Measurements from ENCODE around the gene HPSE2. TPM values are rescaled to one million over a fixed set of nuclear protein-coding genes. Genes with fewer than 3 reads are reported as not detected.

The HPSE2 gene
- total and polyA plus RNA-seq, 12 donors = 0.04 to 0.24 (median 0.13) TPM; not detected in 6

DNA sequence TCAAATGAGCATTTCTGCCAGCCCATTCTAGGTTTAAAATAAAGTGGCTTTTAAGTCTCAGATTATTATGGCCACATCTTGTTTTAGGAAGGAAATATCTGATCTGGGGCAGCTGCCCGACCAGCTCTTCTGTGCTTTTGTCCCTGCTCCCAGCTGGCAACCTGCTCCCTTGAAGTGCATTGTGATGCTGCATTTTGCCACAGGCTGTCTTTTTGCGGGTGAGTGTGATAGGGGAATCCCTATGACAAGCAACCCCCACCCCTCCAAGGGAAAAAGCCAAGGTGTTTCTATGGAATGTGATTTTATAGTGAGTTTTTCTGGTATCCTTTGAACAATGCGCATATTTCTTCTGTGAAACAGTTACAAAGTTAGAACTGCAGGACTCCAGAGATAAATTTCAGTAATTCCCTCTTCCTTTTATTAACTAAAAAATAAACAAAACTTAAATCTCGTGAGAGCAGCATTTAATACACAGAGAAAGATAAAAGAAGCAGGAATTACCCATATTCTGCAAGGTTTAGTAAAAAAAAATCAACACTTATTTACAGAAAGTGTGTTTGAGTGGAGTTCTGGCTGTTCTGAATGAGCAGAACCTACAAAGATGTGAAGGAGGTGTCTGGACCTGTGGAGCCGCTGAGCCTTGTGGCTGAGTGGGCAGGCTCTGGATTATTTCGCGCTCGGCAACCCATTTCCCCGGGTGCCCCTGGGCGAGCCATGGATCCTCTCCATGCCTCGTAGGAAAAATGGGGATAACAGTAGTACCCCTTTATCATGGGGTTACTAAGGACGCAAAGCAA is 778.8 kb downstream of the HPSE2 start:
- no peak overlapping the region for H3K27ac ChIP-seq
- H3K9me3 ChIP-seq = no peaks in the 10 kb centered on the region
- peaks cover 0 to 23% (median 13%) of the 10 kb centered on the region in 9 donors for H3K4me1 ChIP-seq
- intact Hi-C loops (cut with DNase I) = no loop called here
- DNase-seq (no peak), ATAC-seq (no peak)
- H3K36me3 ChIP-seq = no peaks in the 10 kb centered on the region
- H3K4me3 ChIP-seq = no peak overlapping the region
- WGBS, 2 donors = 75 to 78% methylated on average over 12 of the region's 12 CpGs
- peaks cover 0 to 25% (median 6%) of the 10 kb centered on the region in 7 donors for H3K27me3 ChIP-seq
- no peak for TF ChIP-seq CTCF (IDR thresholded peaks at IDR 0.05)

DNA sequence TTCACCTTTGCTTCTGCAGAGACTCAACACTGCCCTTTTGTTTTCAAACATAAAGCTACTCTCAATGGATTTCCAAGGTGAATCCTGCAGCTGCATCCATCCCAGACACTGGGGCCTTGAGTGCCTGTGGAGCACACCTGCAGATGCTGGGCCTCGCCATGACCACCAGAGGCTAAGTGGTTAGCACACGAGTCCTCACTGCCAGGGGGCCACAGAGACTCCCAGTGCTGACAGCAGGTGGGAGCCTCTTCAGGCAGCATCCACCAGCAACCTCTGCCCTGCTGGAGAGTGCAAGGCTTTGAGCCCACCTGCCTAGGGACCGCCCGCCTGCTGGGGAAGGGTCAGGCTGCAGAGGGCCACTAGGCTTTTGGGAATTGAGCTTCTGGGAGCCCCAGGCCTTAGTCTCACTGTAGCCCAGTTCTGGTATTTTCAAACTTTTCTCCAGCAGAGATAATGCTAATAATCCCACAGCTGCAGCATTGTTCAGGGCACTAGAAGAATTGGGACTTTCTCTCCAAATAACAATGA is 779.5 kb downstream of the HPSE2 start:
- H3K9me3 ChIP-seq = no peaks in the 10 kb centered on the region
- H3K4me3 ChIP-seq = no peak overlapping the region
- ATAC-seq (no peak), DNase-seq (no peak)
- H3K36me3 ChIP-seq = no peaks in the 10 kb centered on the region
- 92 to 95% methylated on average over 4 of the region's 4 CpGs for WGBS, 2 donors
- peaks cover 0 to 17% (median 11%) of the 10 kb centered on the region in 9 donors for H3K4me1 ChIP-seq
- H3K27ac ChIP-seq = no peak overlapping the region
- no peak for TF ChIP-seq CTCF (IDR thresholded peaks at IDR 0.05)
- intact Hi-C loops (cut with DNase I) = no loop called here
- H3K27me3 ChIP-seq = peaks cover 0 to 25% (median 6%) of the 10 kb centered on the region in 7 donors

- no peak for TF ChIP-seq CTCF (IDR thresholded peaks at IDR 0.05)
- Histone ChIP-seq H3K4me1 (no peaks in the 10 kb centered on the region), H3K9me3 (no peaks in the 10 kb centered on the region), H3K4me3 (no peak overlapping the region), H3K27ac (no peak overlapping the region), H3K36me3 (no peaks in the 10 kb centered on the region), H3K27me3 (peaks cover 0 to 29% (median 6%) of the 10 kb centered on the region in 7 donors)
- intact Hi-C loops (cut with DNase I) = no loop called here
- 80 to 92% methylated on average over 2 of the region's 2 CpGs for WGBS, 2 donors
- ATAC-seq (no peak), DNase-seq (no peak)
Measured at GRCh38 chr10:98453729-98454128, 781.9 kb downstream of the HPSE2 start.

DNA sequence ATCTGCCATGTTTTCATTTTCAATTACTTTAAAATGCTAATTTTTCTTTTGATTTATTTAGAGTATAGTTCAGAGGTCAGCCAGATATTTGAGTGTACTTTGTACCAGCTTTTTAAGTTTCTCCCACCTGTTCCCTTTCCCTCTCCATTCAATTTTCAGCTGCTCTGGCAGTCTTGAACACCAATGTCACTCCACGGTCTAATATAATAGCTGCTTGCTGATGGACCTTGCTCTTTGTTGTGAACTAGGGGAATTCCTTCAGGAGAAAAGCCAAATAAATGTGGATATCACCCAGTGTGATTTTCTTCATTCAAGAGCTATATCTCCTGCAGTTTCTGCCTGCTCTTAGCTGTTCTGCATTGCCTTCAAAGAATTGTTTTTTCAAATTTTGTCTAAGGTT is 785.0 kb downstream of the HPSE2 start:
- H3K27ac ChIP-seq = no peak overlapping the region
- H3K4me3 ChIP-seq = no peak overlapping the region
- no peak for TF ChIP-seq CTCF (IDR thresholded peaks at IDR 0.05)
- intact Hi-C loops (cut with DNase I) = no loop called here
- 77 to 79% methylated on average over 1 of the region's 1 CpG for WGBS, 2 donors
- H3K36me3 ChIP-seq = no peaks in the 10 kb centered on the region
- DNase-seq = no peak
- H3K27me3 ChIP-seq = peaks cover 0 to 14% (median 0%) of the 10 kb centered on the region in 7 donors
- no peaks in the 10 kb centered on the region for H3K9me3 ChIP-seq
- ATAC-seq = no peak
- peaks cover 0 to 14% (median 6%) of the 10 kb centered on the region in 9 donors for H3K4me1 ChIP-seq

Data from heart right ventricle (tissue), 16 donors.